ENCODE results near the gene MTUS2.

Gene MTUS2

GRCh38 chr13:29451976-29452375 is 631.8 kb downstream of the MTUS2 start:
- TF ChIP-seq, protein P1, sequence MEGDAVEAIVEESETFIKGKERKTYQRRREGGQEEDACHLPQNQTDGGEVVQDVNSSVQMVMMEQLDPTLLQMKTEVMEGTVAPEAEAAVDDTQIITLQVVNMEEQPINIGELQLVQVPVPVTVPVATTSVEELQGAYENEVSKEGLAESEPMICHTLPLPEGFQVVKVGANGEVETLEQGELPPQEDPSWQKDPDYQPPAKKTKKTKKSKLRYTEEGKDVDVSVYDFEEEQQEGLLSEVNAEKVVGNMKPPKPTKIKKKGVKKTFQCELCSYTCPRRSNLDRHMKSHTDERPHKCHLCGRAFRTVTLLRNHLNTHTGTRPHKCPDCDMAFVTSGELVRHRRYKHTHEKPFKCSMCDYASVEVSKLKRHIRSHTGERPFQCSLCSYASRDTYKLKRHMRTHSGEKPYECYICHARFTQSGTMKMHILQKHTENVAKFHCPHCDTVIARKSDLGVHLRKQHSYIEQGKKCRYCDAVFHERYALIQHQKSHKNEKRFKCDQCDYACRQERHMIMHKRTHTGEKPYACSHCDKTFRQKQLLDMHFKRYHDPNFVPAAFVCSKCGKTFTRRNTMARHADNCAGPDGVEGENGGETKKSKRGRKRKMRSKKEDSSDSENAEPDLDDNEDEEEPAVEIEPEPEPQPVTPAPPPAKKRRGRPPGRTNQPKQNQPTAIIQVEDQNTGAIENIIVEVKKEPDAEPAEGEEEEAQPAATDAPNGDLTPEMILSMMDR (IDR thresholded peaks at IDR 0.05; ENCODE audit: borderline replicate concordance, insufficient read depth, low read depth, low read length), result no peak
- no peak overlapping the region for H3K4me3 ChIP-seq (ENCODE audit: low read depth, low read length)

DNA sequence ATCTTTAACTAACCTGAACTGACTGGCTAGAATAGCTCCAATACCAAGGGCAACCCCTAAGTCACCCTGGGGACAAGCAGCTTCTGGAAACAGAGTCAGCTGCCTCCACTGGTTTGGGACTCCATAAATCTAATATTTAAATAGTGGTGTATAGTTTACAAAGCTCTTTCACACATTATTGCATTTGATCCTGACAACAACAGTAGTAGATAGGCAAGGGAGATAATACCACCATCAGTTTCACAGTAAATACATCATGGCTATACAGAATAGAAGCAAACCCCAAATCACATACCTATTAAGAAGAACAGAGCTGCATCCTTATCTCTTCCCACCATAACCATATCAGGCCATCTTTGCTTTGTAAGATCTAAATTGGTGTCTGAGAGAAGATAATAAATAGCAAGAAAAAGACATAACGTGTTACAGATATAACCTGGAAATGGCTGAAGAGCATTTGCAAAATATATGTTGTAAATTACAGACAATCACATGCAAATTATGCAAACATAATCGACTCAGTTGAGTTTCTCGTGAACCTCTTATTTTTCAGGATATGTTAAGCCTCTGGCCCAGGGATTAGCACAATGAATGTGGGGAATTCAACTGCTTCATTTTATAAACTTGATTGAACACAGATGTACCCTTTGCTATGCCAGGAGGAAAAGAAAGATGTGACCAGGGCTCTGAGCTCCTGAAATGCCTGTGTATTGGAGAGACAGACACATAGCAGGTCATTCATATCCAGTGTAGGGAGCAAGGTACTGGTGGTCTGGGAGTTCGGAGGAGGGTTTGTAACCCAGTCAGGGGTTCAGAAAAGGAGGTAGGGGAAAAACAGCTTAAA is 632.9 kb downstream of the MTUS2 start:
- TF ChIP-seq, protein P1 (IDR thresholded peaks at IDR 0.05; ENCODE audit: borderline replicate concordance, insufficient read depth, low read depth, low read length), result no peak
- no peak overlapping the region for H3K4me3 ChIP-seq (ENCODE audit: low read depth, low read length)

GRCh38 chr13:29453617-29454011 is 633.5 kb downstream of the MTUS2 start:
- H3K4me3 ChIP-seq (ENCODE audit: low read depth, low read length), result no peak overlapping the region
- TF ChIP-seq, protein P1 (IDR thresholded peaks at IDR 0.05; ENCODE audit: borderline replicate concordance, insufficient read depth, low read depth, low read length), result no peak

- no peak overlapping the region for H3K4me3 ChIP-seq (ENCODE audit: low read depth, low read length)
- TF ChIP-seq, protein P1 (IDR thresholded peaks at IDR 0.05; ENCODE audit: borderline replicate concordance, insufficient read depth, low read depth, low read length), result peak; percentile 79
Measured at GRCh38 chr13:29454931-29455481, 634.9 kb downstream of the MTUS2 start.

DNA sequence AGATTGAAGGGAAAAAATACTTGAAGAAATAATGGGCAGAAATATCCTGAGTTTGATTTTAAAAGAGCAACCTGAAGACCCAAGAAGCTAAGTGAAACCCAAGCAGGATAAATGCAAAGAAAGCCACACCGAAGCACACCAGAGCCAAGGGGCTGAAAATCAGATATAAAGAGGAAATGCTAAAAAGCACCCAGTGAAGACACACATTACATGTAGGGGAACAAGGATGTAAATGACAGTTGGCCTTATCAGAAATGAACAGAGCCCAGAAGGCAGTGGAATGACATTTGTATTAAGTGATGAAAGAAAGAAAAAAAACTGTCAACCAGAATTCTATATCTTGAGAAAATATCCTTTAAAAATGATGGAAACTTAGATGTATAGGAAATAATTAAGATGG is 636.3 kb downstream of the MTUS2 start:
- TF ChIP-seq, protein P1 (IDR thresholded peaks at IDR 0.05; ENCODE audit: borderline replicate concordance, insufficient read depth, low read depth, low read length), result no peak
- no peak overlapping the region for H3K4me3 ChIP-seq (ENCODE audit: low read depth, low read length)

GRCh38 chr13:29457299-29457698 is 637.2 kb downstream of the MTUS2 start:
- no peak overlapping the region for H3K4me3 ChIP-seq (ENCODE audit: low read depth, low read length)
- TF ChIP-seq, protein P1 (IDR thresholded peaks at IDR 0.05; ENCODE audit: borderline replicate concordance, insufficient read depth, low read depth, low read length), result no peak

DNA sequence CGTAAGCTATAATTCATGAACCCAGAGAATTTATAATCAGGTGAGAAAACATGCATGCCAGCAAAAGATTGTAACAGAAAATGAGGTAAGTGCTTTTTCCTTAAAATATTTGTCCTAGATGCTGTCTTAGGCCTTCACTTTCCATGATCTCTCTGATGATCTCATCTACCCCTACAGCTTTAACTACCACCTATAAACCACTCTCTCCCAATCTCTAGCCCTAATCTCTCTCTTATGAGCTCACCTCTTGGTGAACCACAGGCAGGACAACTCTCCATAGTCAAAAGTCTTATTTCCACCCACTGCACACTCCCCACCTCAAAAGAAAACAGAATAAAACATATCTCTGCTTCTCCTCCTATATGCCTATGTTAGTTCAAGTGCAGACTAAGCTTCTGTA is 638.3 kb downstream of the MTUS2 start:
- TF ChIP-seq, protein P1 (IDR thresholded peaks at IDR 0.05; ENCODE audit: borderline replicate concordance, insufficient read depth, low read depth, low read length), result no peak
- no peak overlapping the region for H3K4me3 ChIP-seq (ENCODE audit: low read depth, low read length)
